Spleen (tissue), 7 donors: ENCODE results near the gene MDGA2.
"Not testable (repeated sequence)": the region's sequence is repeated elsewhere in the genome, so short reads cannot be mapped to it uniquely, and the experiment has no call there.

Experiments
- POLR2A ChIP-seq, 3 donors: fragments of 450-650 bp; IDR thresholded peaks; one replicate each; pipeline ENCODE4 v1.5.1; 2017; ENCODE audit warnings: antibody characterized with exemption in 3 of 3, mild to moderate bottlenecking in 1 of 3
- POLR2AphosphoS5 ChIP-seq, 3 donors: sonication (generic); formaldehyde crosslinking; IDR thresholded peaks; one replicate each; pipeline ENCODE4 v1.5.1; 2017; ENCODE audit warnings: antibody characterized with exemption in 3 of 3
- TF ChIP-seq, protein P1 (sequence below), 11 experiments: fragments of 200-600 bp in 7 of 11; fragments of 450-650 bp in 4 of 11; sonication (generic) in 4 of 11; IDR thresholded peaks in 8 of 11; conservative IDR thresholded peaks in 3 of 11; 1 replicate in 7 of 11; 2 replicates in 4 of 11; pipeline versions ENCODE4 v1.4.0 to v1.8.0; 2016 to 2021; ENCODE audit warnings: antibody characterized with exemption in 11 of 11, inconsistent platforms in 4 of 11, mild to moderate bottlenecking in 1 of 11
- donor health status: DM: no; HTN: no; CAD: no; lungs with moderate emphysema.
- donor health status: DM: no; HTN: no; CAD: no.
- donor health status: DM: no; HTN: no; CAD: no.

DNA sequence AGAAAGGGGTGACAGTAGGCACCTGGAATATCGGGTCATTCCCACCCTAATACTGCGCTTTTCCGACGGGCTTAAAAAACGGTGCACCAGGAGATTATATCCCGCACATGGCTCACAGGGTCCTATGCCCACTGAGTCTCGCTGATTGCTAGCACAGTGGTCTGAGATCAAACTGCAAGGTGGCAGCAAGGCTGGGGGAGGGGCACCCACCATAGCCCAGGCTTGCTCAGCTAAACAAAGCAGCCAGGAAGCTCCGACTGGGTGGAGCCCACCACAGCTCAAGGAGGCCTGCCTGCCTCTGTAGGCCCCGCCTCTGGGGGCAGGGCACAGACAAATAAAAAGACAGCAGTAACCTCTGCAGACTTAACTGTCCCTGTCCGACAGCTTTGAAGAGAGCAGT lies 503.5 kb downstream of the MDGA2 start:
- TF ChIP-seq POLR2AphosphoS5, POLR2A (IDR thresholded peaks at IDR 0.05): not testable (repeated sequence)
- TF ChIP-seq, protein P1, sequence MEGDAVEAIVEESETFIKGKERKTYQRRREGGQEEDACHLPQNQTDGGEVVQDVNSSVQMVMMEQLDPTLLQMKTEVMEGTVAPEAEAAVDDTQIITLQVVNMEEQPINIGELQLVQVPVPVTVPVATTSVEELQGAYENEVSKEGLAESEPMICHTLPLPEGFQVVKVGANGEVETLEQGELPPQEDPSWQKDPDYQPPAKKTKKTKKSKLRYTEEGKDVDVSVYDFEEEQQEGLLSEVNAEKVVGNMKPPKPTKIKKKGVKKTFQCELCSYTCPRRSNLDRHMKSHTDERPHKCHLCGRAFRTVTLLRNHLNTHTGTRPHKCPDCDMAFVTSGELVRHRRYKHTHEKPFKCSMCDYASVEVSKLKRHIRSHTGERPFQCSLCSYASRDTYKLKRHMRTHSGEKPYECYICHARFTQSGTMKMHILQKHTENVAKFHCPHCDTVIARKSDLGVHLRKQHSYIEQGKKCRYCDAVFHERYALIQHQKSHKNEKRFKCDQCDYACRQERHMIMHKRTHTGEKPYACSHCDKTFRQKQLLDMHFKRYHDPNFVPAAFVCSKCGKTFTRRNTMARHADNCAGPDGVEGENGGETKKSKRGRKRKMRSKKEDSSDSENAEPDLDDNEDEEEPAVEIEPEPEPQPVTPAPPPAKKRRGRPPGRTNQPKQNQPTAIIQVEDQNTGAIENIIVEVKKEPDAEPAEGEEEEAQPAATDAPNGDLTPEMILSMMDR (IDR thresholded peaks at IDR 0.05 in 8 of 11, conservative IDR thresholded peaks at IDR 0.05 in 3 of 11): not testable (repeated sequence)
